GM12872 (cell line): Measurements from ENCODE around the gene NAA38.
A peak's percentile ranks its signal among the peaks of the same experiment; 100 is the strongest.

ENCODE experiments used
- TF ChIP-seq, protein P1 (sequence below): IDR thresholded peaks from 3 replicates; pipeline ENCODE4 v1.5.1; 2011; ENCODE audit warnings: low read depth, mild to moderate bottlenecking, low read length, moderate library complexity; ENCODE audit not compliant: insufficient read depth

Gene NAA38

GRCh38 chr17:7853691-7854038 is 3.7 kb downstream of the NAA38 start:
- TF ChIP-seq, protein P1, sequence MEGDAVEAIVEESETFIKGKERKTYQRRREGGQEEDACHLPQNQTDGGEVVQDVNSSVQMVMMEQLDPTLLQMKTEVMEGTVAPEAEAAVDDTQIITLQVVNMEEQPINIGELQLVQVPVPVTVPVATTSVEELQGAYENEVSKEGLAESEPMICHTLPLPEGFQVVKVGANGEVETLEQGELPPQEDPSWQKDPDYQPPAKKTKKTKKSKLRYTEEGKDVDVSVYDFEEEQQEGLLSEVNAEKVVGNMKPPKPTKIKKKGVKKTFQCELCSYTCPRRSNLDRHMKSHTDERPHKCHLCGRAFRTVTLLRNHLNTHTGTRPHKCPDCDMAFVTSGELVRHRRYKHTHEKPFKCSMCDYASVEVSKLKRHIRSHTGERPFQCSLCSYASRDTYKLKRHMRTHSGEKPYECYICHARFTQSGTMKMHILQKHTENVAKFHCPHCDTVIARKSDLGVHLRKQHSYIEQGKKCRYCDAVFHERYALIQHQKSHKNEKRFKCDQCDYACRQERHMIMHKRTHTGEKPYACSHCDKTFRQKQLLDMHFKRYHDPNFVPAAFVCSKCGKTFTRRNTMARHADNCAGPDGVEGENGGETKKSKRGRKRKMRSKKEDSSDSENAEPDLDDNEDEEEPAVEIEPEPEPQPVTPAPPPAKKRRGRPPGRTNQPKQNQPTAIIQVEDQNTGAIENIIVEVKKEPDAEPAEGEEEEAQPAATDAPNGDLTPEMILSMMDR, result no peak

- TF ChIP-seq, protein P1, result no peak
These were observed 4.3 kb downstream of the NAA38 start for GRCh38 chr17:7852919-7853690.

GRCh38 chr17:7852262-7852670 is 5.1 kb downstream of the NAA38 start:
- TF ChIP-seq, protein P1, result no peak

- TF ChIP-seq, protein P1, result peak; percentile 99
These were observed 5.7 kb downstream of the NAA38 start for GRCh38 chr17:7851438-7852261.

DNA sequence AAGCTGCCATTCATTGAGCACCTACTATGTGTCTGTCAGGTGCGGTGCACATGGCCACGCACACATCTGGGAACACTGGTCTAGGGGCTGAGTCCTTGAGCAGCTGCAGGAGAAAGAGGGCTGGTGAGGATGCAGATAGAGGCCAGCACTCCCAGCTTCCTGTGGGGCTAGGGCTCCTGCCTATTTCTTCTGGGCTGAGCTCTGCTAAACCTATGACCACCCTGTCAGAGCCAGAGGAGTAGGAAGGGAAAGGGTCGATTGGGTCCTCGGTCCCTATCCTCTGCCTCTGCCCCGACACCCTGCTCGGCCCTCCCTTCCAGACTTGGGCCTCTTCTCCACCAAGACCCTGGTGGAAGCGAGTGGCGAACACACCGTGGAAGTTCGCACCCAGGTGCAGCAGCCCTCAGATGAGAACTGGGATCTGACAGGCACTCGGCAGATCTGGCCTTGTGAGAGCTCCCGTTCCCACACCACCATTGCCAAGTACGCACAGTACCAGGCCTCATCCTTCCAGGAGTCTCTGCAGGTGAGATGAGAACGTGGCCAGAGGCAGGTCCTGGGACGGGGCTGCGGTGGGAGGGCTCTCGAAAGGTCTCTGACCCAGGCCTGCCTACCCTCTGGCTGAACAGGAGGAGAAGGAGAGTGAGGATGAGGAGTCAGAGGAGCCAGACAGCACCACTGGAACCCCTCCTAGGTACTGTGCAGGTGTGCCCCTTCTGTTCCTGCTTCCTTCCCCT is 6.5 kb downstream of the NAA38 start:
- TF ChIP-seq, protein P1, result no peak

GRCh38 chr17:7849751-7850504 is 7.4 kb downstream of the NAA38 start:
- TF ChIP-seq, protein P1, result no peak
